ENCODE data around the gene GCA. TPM values are rescaled to one million over a fixed set of nuclear protein-coding genes. Genes with fewer than 3 reads are reported as not detected.
A peak's percentile ranks its signal among the peaks of the same experiment; 100 is the strongest.

The GCA gene
- total and polyA plus RNA-seq, 2 of the 13 experiments (the other 11 are each of a cell fraction or from before 2014, with no cell fraction given) = 42.0 to 48.3 TPM

- TF ChIP-seq ZBTB46 (CRISPR knock-in tag; IDR thresholded peaks at IDR 0.05; ENCODE audit: borderline replicate concordance) (no peak), NONO (IDR thresholded peaks at IDR 0.05) (no peak), NONO (CRISPR knock-in tag; conservative IDR thresholded peaks at IDR 0.05) (peak; percentile 94), ZNF282 (IDR thresholded peaks at IDR 0.05; ENCODE audit: partially characterized antibody) (no peak), ZBTB37 (CRISPR knock-in tag; IDR thresholded peaks at IDR 0.05) (peak; percentile 58; the same call in 1 of the 2 replicates), DNMT1 (CRISPR knock-in tag; IDR thresholded peaks at IDR 0.05) (peak; percentile 84; the same call in 1 of the 2 replicates), ZNF44 (CRISPR knock-in tag; IDR thresholded peaks at IDR 0.05) (no peak), STAG1 (CRISPR knock-in tag; IDR thresholded peaks at IDR 0.05) (0 out of 2 replicates have a peak, but pooled peaks have one; percentile 17), ZNF629 (CRISPR knock-in tag; conservative IDR thresholded peaks at IDR 0.05) (no peak), MLLT10 (CRISPR knock-in tag; IDR thresholded peaks at IDR 0.05) (no peak), ZSCAN21 (CRISPR knock-in tag; IDR thresholded peaks at IDR 0.05; ENCODE audit: borderline replicate concordance) (peak; percentile 83; the same call in 1 of the 2 replicates), ZNF318 (CRISPR knock-in tag; IDR thresholded peaks at IDR 0.05) (no peak), JUNB (CRISPR knock-in tag; IDR thresholded peaks at IDR 0.05; ENCODE audit: borderline replicate concordance) (no peak), EED (CRISPR knock-in tag; IDR thresholded peaks at IDR 0.05) (peak; percentile 27; the same call in 1 of the 2 replicates), ARNTL (CRISPR knock-in tag; IDR thresholded peaks at IDR 0.05) (0 out of 2 replicates have a peak, but pooled peaks have one; percentile 39), DMAP1 (CRISPR knock-in tag; IDR thresholded peaks at IDR 0.05) (peak; percentile 89)
Measured at GRCh38 chr2:162343824-162344616, at the start of gene GCA (continued).
